Ovary (tissue), 3 donors: Measurements from ENCODE around the gene OR5A1.

Experiments used
- POLR2A ChIP-seq: fragments of 450-650 bp; IDR thresholded peaks from one replicate; pipeline ENCODE4 v1.6.1; 2017; ENCODE audit warnings: antibody characterized with exemption, mild to moderate bottlenecking, moderate library complexity
- TF ChIP-seq, protein P1 (sequence below), 3 donors: fragments of 450-650 bp in 2 of 3; fragments of 200-600 bp in 1 of 3; IDR thresholded peaks; one replicate each; pipeline versions ENCODE4 v1.5.1 to v1.8.0; 2016 to 2022; ENCODE audit warnings: antibody characterized with exemption in 3 of 3, mild to moderate bottlenecking in 1 of 3
- donor health status: DM: no; HTN: no; CAD: no.

DNA sequence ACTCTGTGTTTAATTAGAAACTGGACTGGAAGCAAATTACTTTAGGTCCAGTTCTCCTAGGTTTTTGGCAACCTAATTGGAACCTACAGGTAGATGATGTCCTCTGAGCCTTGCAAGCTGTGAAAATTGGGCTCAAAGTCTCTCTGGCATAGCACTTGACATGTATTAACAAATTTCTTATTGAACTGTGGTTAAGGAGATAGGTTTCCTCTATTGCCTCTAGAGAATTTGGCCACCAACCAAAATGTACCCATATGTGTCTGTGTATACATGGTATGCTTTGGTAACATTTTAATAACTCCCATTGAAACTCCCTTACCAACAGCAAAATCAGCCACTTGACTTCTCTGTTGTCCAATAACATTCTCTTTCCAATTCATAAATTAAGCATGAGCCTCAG is 36.7 kb downstream of the OR5A1 start, which contains the start of gene OR4D10:
- TF ChIP-seq, protein P1, sequence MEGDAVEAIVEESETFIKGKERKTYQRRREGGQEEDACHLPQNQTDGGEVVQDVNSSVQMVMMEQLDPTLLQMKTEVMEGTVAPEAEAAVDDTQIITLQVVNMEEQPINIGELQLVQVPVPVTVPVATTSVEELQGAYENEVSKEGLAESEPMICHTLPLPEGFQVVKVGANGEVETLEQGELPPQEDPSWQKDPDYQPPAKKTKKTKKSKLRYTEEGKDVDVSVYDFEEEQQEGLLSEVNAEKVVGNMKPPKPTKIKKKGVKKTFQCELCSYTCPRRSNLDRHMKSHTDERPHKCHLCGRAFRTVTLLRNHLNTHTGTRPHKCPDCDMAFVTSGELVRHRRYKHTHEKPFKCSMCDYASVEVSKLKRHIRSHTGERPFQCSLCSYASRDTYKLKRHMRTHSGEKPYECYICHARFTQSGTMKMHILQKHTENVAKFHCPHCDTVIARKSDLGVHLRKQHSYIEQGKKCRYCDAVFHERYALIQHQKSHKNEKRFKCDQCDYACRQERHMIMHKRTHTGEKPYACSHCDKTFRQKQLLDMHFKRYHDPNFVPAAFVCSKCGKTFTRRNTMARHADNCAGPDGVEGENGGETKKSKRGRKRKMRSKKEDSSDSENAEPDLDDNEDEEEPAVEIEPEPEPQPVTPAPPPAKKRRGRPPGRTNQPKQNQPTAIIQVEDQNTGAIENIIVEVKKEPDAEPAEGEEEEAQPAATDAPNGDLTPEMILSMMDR (IDR thresholded peaks at IDR 0.05) = no peak
- no peak for TF ChIP-seq POLR2A
